Measurements from ENCODE around the gene GRM7.

GRM7 gene

DNA sequence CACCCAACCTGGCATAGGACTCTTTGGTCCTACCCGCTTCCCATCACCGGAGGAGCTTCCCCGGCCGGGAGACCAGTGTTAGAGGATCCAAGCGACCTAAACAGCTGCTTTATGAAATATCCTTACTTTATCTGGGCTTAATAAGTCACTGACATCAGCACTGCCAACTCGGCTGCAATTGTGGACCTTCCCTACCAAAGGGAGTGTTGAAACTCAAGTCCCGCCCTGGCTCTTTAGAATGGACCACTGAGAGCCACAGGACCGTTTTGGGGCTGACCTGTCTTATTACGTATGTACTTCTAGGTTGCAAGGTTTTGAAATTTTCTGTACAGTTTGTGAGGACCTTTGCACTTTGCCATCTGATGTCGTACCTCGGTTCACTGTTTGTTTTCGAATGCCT, 879.5 kb downstream of the GRM7 start:
- Histone ChIP-seq H3K9me3 (no peaks in the 10 kb centered on the region), H3K27me3 (no peaks in the 10 kb centered on the region), H3K4me3 (ENCODE audit: low read depth in 1 of 2, low read length in 1 of 2) (no peak overlapping the region), H3K4me1 (ENCODE audit: control insufficient read depth in 1 of 2, insufficient read depth in 1 of 2, low read depth in 1 of 2, low read length in 1 of 2) (no peaks in the 10 kb centered on the region), H3K27ac (no peak overlapping the region), H3K36me3 (no peaks in the 10 kb centered on the region)
- TF ChIP-seq CTCF (IDR thresholded peaks at IDR 0.05): no peak

- Histone ChIP-seq H3K4me1 (ENCODE audit: control insufficient read depth in 1 of 2, insufficient read depth in 1 of 2, low read depth in 1 of 2, low read length in 1 of 2) (no peaks in the 10 kb centered on the region), H3K27me3 (no peaks in the 10 kb centered on the region), H3K36me3 (no peaks in the 10 kb centered on the region), H3K9me3 (no peaks in the 10 kb centered on the region), H3K27ac (no peak overlapping the region), H3K4me3 (ENCODE audit: low read depth in 1 of 2, low read length in 1 of 2) (no peak overlapping the region)
- no peak for TF ChIP-seq CTCF (IDR thresholded peaks at IDR 0.05)
These were observed 883.9 kb downstream of the GRM7 start for GRCh38 chr3:7744850-7745249.

- H3K27ac ChIP-seq: no peak overlapping the region
- no peak for TF ChIP-seq CTCF (IDR thresholded peaks at IDR 0.05)
- H3K9me3 ChIP-seq: no peaks in the 10 kb centered on the region
- no peaks in the 10 kb centered on the region for H3K4me1 ChIP-seq (ENCODE audit: control insufficient read depth in 1 of 2, insufficient read depth in 1 of 2, low read depth in 1 of 2, low read length in 1 of 2)
- no peaks in the 10 kb centered on the region for H3K36me3 ChIP-seq
- H3K4me3 ChIP-seq (ENCODE audit: low read depth in 1 of 2, low read length in 1 of 2): no peak overlapping the region
- no peaks in the 10 kb centered on the region for H3K27me3 ChIP-seq
These were observed 884.8 kb downstream of the GRM7 start for GRCh38 chr3:7745711-7746110.

GRCh38 chr3:7749931-7750695, 889.2 kb downstream of the GRM7 start:
- H3K9me3 ChIP-seq: no peaks in the 10 kb centered on the region
- TF ChIP-seq CTCF (IDR thresholded peaks at IDR 0.05): no peak
- no peaks in the 10 kb centered on the region for H3K27me3 ChIP-seq
- H3K27ac ChIP-seq: no peak overlapping the region
- H3K4me3 ChIP-seq (ENCODE audit: low read depth in 1 of 2, low read length in 1 of 2): no peak overlapping the region
- no peaks in the 10 kb centered on the region for H3K36me3 ChIP-seq
- no peaks in the 10 kb centered on the region for H3K4me1 ChIP-seq (ENCODE audit: control insufficient read depth in 1 of 2, insufficient read depth in 1 of 2, low read depth in 1 of 2, low read length in 1 of 2)

DNA sequence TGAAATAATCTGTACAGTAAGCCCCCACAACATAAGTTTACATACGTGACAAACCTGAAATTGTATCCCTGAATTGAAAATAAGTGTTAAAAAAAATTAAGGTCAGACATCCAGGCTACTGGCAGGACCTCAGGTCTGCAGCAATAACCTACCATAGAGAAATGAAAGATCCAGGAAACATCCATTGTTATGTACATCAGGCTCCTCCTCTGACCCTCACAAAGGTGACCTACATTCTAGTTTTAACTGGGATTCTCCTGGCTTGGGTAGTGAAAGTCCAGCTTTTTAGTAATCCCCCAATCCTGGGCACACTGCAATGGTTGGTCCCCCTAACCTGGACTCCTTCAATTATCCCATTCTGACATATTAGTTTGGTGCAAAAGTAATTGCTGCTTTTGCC, 891.1 kb downstream of the GRM7 start:
- no peaks in the 10 kb centered on the region for H3K4me1 ChIP-seq (ENCODE audit: control insufficient read depth in 1 of 2, insufficient read depth in 1 of 2, low read depth in 1 of 2, low read length in 1 of 2)
- TF ChIP-seq CTCF (IDR thresholded peaks at IDR 0.05): no peak

More for the DNA sequence above, 891.1 kb downstream of the GRM7 start:
- H3K27me3 ChIP-seq: no peaks in the 10 kb centered on the region
- no peak overlapping the region for H3K4me3 ChIP-seq (ENCODE audit: low read depth in 1 of 2, low read length in 1 of 2)
- no peak overlapping the region for H3K27ac ChIP-seq
- H3K9me3 ChIP-seq: no peaks in the 10 kb centered on the region
- no peaks in the 10 kb centered on the region for H3K36me3 ChIP-seq

All from neutrophil (primary cell).